SK-N-SH (cell line): ENCODE measurements around the gene TP63.

Experiments used
- FOXM1 ChIP-seq: IDR thresholded peaks from 2 replicates; pipeline ENCODE4 v1.4.0; 2012; ENCODE audit warnings: low read depth, mild to moderate bottlenecking
- MAX ChIP-seq: IDR thresholded peaks from 2 replicates; pipeline ENCODE4 v1.4.0; 2012; ENCODE audit warnings: low read depth
- REST ChIP-seq: IDR thresholded peaks from 2 replicates; pipeline ENCODE4 v1.6.1; 2012; ENCODE audit warnings: mild to moderate bottlenecking, low read depth, low read length, moderate library complexity
- RXRA ChIP-seq: IDR thresholded peaks from 2 replicates; pipeline ENCODE4 v1.4.0; 2012; ENCODE audit warnings: low read depth, mild to moderate bottlenecking, borderline replicate concordance
- SIN3A ChIP-seq: IDR thresholded peaks from 2 replicates; pipeline ENCODE4 v1.6.1; 2012; ENCODE audit warnings: low read depth, mild to moderate bottlenecking, low read length, moderate library complexity, borderline replicate concordance
- TAF1 ChIP-seq: IDR thresholded peaks from 2 replicates; pipeline ENCODE4 v1.6.1; 2012; ENCODE audit warnings: low read depth, mild to moderate bottlenecking, low read length, moderate library complexity, borderline replicate concordance
- TF ChIP-seq, protein P1 (sequence below): fragments of 200-600 bp; sonication (generic); IDR thresholded peaks from 2 replicates; pipeline ENCODE4 v1.6.1; 2017; ENCODE audit warnings: antibody characterized with exemption, mild to moderate bottlenecking, moderate library complexity
- TF ChIP-seq, protein P2 (sequence below): fragments of 150-350 bp; IDR thresholded peaks from 2 replicates; pipeline ENCODE4 v1.6.1; 2017; ENCODE audit warnings: antibody characterized with exemption, low read length, low read depth, borderline replicate concordance

DNA sequence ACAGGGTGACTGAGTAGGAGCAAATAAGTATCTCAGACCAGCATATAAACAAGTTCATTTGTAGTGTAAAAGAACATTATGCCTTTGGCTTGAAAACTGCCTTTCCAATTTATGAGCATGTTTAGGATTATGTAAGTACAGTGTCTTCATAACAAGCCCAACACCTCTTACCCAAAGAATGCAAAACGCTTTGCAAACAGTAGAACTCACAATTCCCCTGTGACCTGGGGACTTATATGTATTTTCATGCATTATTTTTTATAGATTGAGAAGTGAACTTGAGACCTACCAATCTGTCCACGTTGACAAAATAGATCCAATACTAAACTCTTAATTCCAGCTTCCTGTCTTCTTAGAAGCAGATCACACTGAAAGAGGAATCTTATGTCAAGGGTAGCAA, 202.1 kb downstream of the TP63 start:
- TF ChIP-seq RXRA (no peak), TAF1 (no peak), SIN3A (no peak), FOXM1 (no peak), MAX (no peak), REST (no peak)
- TF ChIP-seq, protein P1, sequence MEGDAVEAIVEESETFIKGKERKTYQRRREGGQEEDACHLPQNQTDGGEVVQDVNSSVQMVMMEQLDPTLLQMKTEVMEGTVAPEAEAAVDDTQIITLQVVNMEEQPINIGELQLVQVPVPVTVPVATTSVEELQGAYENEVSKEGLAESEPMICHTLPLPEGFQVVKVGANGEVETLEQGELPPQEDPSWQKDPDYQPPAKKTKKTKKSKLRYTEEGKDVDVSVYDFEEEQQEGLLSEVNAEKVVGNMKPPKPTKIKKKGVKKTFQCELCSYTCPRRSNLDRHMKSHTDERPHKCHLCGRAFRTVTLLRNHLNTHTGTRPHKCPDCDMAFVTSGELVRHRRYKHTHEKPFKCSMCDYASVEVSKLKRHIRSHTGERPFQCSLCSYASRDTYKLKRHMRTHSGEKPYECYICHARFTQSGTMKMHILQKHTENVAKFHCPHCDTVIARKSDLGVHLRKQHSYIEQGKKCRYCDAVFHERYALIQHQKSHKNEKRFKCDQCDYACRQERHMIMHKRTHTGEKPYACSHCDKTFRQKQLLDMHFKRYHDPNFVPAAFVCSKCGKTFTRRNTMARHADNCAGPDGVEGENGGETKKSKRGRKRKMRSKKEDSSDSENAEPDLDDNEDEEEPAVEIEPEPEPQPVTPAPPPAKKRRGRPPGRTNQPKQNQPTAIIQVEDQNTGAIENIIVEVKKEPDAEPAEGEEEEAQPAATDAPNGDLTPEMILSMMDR, result no peak
- TF ChIP-seq, protein P2, sequence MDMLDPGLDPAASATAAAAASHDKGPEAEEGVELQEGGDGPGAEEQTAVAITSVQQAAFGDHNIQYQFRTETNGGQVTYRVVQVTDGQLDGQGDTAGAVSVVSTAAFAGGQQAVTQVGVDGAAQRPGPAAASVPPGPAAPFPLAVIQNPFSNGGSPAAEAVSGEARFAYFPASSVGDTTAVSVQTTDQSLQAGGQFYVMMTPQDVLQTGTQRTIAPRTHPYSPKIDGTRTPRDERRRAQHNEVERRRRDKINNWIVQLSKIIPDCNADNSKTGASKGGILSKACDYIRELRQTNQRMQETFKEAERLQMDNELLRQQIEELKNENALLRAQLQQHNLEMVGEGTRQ, result no peak
